Calu3 (cell line): Measurements from ENCODE around the gene MC3R. TPM values are rescaled to one million over a fixed set of nuclear protein-coding genes. Genes with fewer than 3 reads are reported as not detected.

Experiments used
- BruUV-seq: library from RNA; stranded (reverse); fragments of 400-500 nt; replicated peaks from 2 replicates; lab custom pipeline; 2021; lab: Mats Ljungman, UMichigan
- CTCF ChIA-PET: fragments of 300-600 bp; sonication (Branson Sonifier 250); formaldehyde crosslinking; loops from one replicate; lab custom pipeline; 2022; ENCODE audit warnings: antibody characterized with exemption; lab: Charles Lee
- DNase-seq: peaks from one replicate; pipeline ENCODE4 v3.0.0; 2022
- H3K27ac Mint-ChIP-seq: one replicate; pipeline ENCODE4 v1.8.0; 2022; ENCODE audit warnings: mixed read lengths; ENCODE audit not compliant: unreplicated experiment
- H3K27me3 Mint-ChIP-seq: one replicate; pipeline ENCODE4 v1.8.0; 2022; ENCODE audit warnings: mixed read lengths; ENCODE audit not compliant: unreplicated experiment
- H3K36me3 Mint-ChIP-seq: one replicate; pipeline ENCODE4 v1.8.0; 2022; ENCODE audit warnings: mild to moderate bottlenecking, moderate library complexity, mixed read lengths; ENCODE audit not compliant: insufficient read depth, unreplicated experiment
- H3K4me1 Mint-ChIP-seq: one replicate; pipeline ENCODE4 v1.8.0; 2022; ENCODE audit warnings: mild to moderate bottlenecking, low read depth, mixed read lengths; ENCODE audit not compliant: unreplicated experiment
- H3K4me3 Mint-ChIP-seq: one replicate; pipeline ENCODE4 v1.8.0; 2022; ENCODE audit warnings: mild to moderate bottlenecking, low read depth, moderate library complexity, mixed read lengths; ENCODE audit not compliant: unreplicated experiment
- H3K9me3 Mint-ChIP-seq: one replicate; pipeline ENCODE4 v1.8.0; 2022; ENCODE audit warnings: low read depth, mixed read lengths; ENCODE audit not compliant: unreplicated experiment
- intact Hi-C: fragments of 100-400 bp; cut with micrococcal nuclease; formaldehyde crosslinking; loops from one replicate; pipeline ENCODE4 v1.10.0; 2022; ENCODE audit not compliant: unreplicated experiment
- total RNA-seq: library from RNA; stranded (reverse); gene quantifications from 2 replicates; pipeline ENCODE4 v1.2.3, GENCODE V29; 2022
- TF ChIP-seq, protein P1 (sequence below): fragments of 200-600 bp; IDR thresholded peaks from one replicate; pipeline ENCODE4 v1.8.0; 2022; ENCODE audit warnings: antibody characterized with exemption; ENCODE audit not compliant: unreplicated experiment

MC3R gene
- total RNA-seq, 1 experiment from 2014 or later = not detected

DNA sequence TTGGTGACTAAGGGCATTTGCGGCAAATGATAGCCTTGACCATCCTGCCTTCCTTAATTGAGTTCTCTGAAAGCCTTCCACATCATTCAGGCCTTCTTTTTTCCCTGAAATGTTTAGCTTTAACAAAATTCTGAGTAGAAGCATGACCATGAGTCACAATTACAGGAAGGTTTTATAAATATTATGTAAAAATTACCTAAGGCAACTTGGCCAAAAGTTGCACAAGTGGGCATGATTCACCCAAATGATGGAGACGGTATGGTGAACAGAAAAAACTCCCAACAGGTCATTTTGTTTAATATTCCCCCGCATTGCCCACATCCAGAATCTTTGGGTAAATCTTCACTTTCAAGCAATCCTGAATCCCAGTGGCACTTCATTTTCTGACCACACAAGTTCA is 37.0 kb downstream of the MC3R start:
- BruUV-seq = no TSS peak
- TF ChIP-seq, protein P1, sequence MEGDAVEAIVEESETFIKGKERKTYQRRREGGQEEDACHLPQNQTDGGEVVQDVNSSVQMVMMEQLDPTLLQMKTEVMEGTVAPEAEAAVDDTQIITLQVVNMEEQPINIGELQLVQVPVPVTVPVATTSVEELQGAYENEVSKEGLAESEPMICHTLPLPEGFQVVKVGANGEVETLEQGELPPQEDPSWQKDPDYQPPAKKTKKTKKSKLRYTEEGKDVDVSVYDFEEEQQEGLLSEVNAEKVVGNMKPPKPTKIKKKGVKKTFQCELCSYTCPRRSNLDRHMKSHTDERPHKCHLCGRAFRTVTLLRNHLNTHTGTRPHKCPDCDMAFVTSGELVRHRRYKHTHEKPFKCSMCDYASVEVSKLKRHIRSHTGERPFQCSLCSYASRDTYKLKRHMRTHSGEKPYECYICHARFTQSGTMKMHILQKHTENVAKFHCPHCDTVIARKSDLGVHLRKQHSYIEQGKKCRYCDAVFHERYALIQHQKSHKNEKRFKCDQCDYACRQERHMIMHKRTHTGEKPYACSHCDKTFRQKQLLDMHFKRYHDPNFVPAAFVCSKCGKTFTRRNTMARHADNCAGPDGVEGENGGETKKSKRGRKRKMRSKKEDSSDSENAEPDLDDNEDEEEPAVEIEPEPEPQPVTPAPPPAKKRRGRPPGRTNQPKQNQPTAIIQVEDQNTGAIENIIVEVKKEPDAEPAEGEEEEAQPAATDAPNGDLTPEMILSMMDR = no peak
- DNase-seq = no peak
- Mint-ChIP-seq H3K36me3 (no peaks in the 10 kb centered on the region), H3K27ac (no peak overlapping the region), H3K4me3 (no peak overlapping the region), H3K4me1 (no peaks in the 10 kb centered on the region), H3K9me3 (peaks cover 4% of the 10 kb centered on the region), H3K27me3 (peaks cover 7% of the 10 kb centered on the region)
- intact Hi-C loops = no loop called here
- CTCF ChIA-PET = no interaction called here

DNA sequence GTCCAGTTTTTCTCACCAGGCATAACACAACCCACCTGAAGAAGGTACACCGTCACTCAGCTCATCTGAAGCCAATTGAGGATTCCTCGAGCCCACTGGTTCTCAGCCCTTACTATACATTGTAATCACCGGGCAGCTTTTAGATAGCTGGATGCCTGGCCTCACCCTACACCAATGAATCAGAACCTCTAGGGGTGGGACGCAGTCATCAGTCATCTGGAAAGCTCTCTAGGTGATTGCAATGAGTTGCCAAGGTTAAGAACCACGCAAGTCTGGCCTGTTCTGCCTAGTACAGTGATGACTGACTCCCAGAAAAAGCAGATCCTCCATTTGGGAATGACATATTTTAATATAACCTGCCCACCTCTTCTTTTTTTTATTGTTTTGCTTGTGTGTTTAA is 41.1 kb downstream of the MC3R start:
- TF ChIP-seq, protein P1 = no peak
- Mint-ChIP-seq H3K36me3 (no peaks in the 10 kb centered on the region), H3K27ac (no peak overlapping the region), H3K9me3 (no peaks in the 10 kb centered on the region), H3K4me1 (no peaks in the 10 kb centered on the region), H3K4me3 (no peak overlapping the region), H3K27me3 (peaks cover 18% of the 10 kb centered on the region)
- no TSS peak for BruUV-seq
- DNase-seq = no peak
- intact Hi-C loops = no loop called here
- CTCF ChIA-PET = no interaction called here

DNA sequence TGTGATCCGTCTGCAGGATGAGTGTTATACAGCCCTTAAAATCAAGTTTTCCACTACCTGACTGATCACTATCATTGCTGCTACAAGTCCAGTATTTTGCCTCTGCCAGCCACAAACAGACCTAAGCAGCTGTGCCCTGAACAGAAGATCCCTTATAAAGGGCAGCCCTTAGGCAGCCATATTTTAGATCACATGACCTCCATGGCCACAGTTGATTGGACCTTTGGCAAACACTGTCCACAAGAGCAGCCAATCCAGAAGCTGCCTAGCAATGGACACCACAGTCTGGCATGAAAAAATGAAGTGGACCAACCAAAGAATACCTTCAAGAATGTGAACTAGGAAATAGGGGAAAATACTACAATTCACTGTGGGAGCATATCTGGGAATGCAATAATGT is 50.8 kb downstream of the MC3R start:
- intact Hi-C loops = no loop called here
- Mint-ChIP-seq H3K4me3 (no peak overlapping the region), H3K9me3 (no peaks in the 10 kb centered on the region), H3K27me3 (no peaks in the 10 kb centered on the region), H3K27ac (no peak overlapping the region), H3K4me1 (no peaks in the 10 kb centered on the region), H3K36me3 (no peaks in the 10 kb centered on the region)
- CTCF ChIA-PET = no interaction called here
- no TSS peak for BruUV-seq
- TF ChIP-seq, protein P1 = no peak
- DNase-seq = no peak

Other genes starting within 250 kb of the MC3R start
- gene CBLN4, start 243.2 kb upstream of the MC3R start, total RNA-seq = not detected in 2 replicates
- gene FAM210B, start 110.2 kb downstream of the MC3R start, total RNA-seq = 8.7 and 9.4 TPM in 2 replicates
- gene AURKA, start 143.5 kb downstream of the MC3R start, total RNA-seq = 73.8 and 75.5 TPM in 2 replicates
- gene CSTF1, start 143.9 kb downstream of the MC3R start, total RNA-seq = 41.0 and 44.3 TPM in 2 replicates
- gene CASS4, start 163.5 kb downstream of the MC3R start, total RNA-seq = 0.24 and 0.27 TPM in 2 replicates
- gene RTF2, start 219.9 kb downstream of the MC3R start, total RNA-seq = 67.2 and 68.7 TPM in 2 replicates